Measurements from ENCODE around the gene ASTN2. TPM values are rescaled to one million over a fixed set of nuclear protein-coding genes. Genes with fewer than 3 reads are reported as not detected.

Gene ASTN2
- total RNA-seq, 4 donors from 2014 or later = 3.3 to 10.2 (median 6.3) TPM

GRCh38 chr9:116434314-116434713 is 980.5 kb downstream of the ASTN2 start:
- TF ChIP-seq CTCF (IDR thresholded peaks at IDR 0.05) (no peak), POLR2A (IDR thresholded peaks at IDR 0.05) (no peak)
- no peak for DNase-seq
- H3K4me1 ChIP-seq = no peaks in the 10 kb centered on the region
- no peaks in the 10 kb centered on the region for H3K9me3 ChIP-seq
- no peaks in the 10 kb centered on the region for H3K27me3 ChIP-seq
- no peak overlapping the region for H3K27ac ChIP-seq
- no peaks in the 10 kb centered on the region for H3K36me3 ChIP-seq
- no peak overlapping the region for H3K4me3 ChIP-seq

- Histone ChIP-seq H3K9me3 (no peaks in the 10 kb centered on the region), H3K36me3 (no peaks in the 10 kb centered on the region), H3K27ac (no peak overlapping the region), H3K27me3 (no peaks in the 10 kb centered on the region), H3K4me3 (no peak overlapping the region), H3K4me1 (no peaks in the 10 kb centered on the region)
- TF ChIP-seq POLR2A (IDR thresholded peaks at IDR 0.05) = no peak
- TF ChIP-seq CTCF (IDR thresholded peaks at IDR 0.05) = no peak
- no peak for DNase-seq
These were observed 982.8 kb downstream of the ASTN2 start for GRCh38 chr9:116432051-116432450.

GRCh38 chr9:116430849-116431248 is 984.0 kb downstream of the ASTN2 start:
- H3K27me3 ChIP-seq = no peaks in the 10 kb centered on the region
- no peak overlapping the region for H3K4me3 ChIP-seq
- TF ChIP-seq POLR2A (IDR thresholded peaks at IDR 0.05) = no peak
- TF ChIP-seq CTCF (IDR thresholded peaks at IDR 0.05) = no peak
- no peaks in the 10 kb centered on the region for H3K4me1 ChIP-seq
- no peaks in the 10 kb centered on the region for H3K9me3 ChIP-seq
- H3K27ac ChIP-seq = no peak overlapping the region
- DNase-seq = no peak
- H3K36me3 ChIP-seq = no peaks in the 10 kb centered on the region

GRCh38 chr9:116425244-116425643 is 989.6 kb downstream of the ASTN2 start:
- H3K36me3 ChIP-seq = peaks cover 0 to 4% (median 0%) of the 10 kb centered on the region in 3 donors
- H3K4me3 ChIP-seq = no peak overlapping the region
- no peak for TF ChIP-seq POLR2A (IDR thresholded peaks at IDR 0.05)
- no peak for TF ChIP-seq CTCF (IDR thresholded peaks at IDR 0.05)
- H3K27me3 ChIP-seq = no peaks in the 10 kb centered on the region
- H3K27ac ChIP-seq = no peak overlapping the region
- H3K9me3 ChIP-seq = no peaks in the 10 kb centered on the region
- DNase-seq = no peak
- no peaks in the 10 kb centered on the region for H3K4me1 ChIP-seq

- no peaks in the 10 kb centered on the region for H3K9me3 ChIP-seq
- H3K4me3 ChIP-seq = no peak overlapping the region
- no peak overlapping the region for H3K27ac ChIP-seq
- peaks cover 0 to 4% (median 0%) of the 10 kb centered on the region in 3 donors for H3K36me3 ChIP-seq
- TF ChIP-seq CTCF (IDR thresholded peaks at IDR 0.05) (no peak), POLR2A (IDR thresholded peaks at IDR 0.05) (no peak)
- H3K4me1 ChIP-seq = no peaks in the 10 kb centered on the region
- no peak for DNase-seq
- no peaks in the 10 kb centered on the region for H3K27me3 ChIP-seq
These were observed 991.7 kb downstream of the ASTN2 start for GRCh38 chr9:116423149-116423548.

Measured in Peyer's patch (tissue), 4 donors.